ENCODE measurements around the gene KHDC4. TPM values are rescaled to one million over a fixed set of nuclear protein-coding genes. Genes with fewer than 3 reads are reported as not detected.

KHDC4 gene
- total RNA-seq, 1 donor from 2014 or later, result 34.8 TPM

GRCh38 chr1:155880251-155880650 is 54.0 kb downstream of the KHDC4 start:
- no peak for DNase-seq (ENCODE audit: extremely low read depth, low read depth, low spot score)

DNA sequence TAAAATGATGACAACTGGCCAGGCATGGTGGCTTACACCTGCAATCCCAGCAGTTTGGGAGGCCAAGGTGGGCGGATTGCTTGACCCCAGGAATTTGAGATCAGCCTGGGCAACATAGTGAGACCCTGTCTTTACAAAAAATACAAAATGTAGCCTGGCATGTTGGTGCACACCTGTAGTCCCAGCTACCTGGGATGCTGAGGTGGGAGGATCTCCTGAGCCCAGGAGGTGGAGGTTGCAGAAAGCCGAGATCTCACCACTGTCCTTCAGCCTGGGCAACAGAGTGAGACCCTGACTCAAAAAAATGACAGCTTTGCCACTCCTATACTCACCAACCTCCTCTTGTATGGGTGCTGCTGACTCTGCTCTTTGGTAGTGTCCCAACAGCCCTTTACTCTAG is 56.3 kb downstream of the KHDC4 start:
- DNase-seq (ENCODE audit: extremely low read depth, low read depth, low spot score), result no peak

- DNase-seq (ENCODE audit: extremely low read depth, low read depth, low spot score), result no peak
These were observed 60.4 kb downstream of the KHDC4 start for GRCh38 chr1:155873860-155874259.

DNA sequence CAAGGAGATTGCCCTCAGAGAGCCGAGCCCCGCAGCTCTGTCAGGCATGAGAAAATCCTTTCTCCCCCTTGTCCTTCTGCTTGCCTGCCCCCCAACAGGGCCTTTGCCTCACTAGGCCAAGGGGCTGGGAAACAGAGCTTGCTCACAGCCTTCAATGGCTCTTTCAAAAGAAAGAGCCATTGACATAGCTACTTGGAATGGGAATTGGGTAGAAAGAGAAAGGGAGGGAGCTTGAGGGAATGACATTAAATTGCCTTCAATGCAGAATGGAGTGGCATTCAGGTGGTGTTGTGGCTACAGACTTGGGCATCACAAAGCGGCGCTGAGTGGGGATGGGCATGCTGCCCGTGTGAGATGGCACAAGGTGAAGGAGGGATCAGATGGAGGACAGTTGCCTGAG is 61.7 kb downstream of the KHDC4 start:
- no peak for DNase-seq (ENCODE audit: extremely low read depth, low read depth, low spot score)

GRCh38 chr1:155871390-155871789 is 62.8 kb downstream of the KHDC4 start:
- no peak for DNase-seq (ENCODE audit: extremely low read depth, low read depth, low spot score)

DNA sequence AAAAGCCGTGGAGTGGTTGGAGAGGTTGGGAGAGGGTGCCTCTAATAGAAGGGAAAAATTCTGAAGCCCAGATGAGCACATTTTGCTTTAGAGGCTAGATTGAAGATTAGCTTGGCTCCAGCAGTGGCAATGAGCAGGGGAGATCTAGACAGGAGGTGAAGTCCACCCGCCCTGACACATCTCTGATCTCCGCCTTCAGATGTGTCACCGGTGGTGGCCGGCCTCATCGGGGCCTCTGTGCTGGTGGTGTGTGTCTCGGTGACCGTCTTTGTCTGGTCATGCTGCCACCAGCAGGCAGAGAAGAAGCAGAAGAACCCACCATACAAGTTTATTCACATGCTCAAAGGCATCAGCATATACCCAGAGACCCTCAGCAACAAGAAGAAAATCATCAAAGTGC is 66.4 kb downstream of the KHDC4 start:
- DNase-seq (ENCODE audit: extremely low read depth, low read depth, low spot score), result no peak

DNA sequence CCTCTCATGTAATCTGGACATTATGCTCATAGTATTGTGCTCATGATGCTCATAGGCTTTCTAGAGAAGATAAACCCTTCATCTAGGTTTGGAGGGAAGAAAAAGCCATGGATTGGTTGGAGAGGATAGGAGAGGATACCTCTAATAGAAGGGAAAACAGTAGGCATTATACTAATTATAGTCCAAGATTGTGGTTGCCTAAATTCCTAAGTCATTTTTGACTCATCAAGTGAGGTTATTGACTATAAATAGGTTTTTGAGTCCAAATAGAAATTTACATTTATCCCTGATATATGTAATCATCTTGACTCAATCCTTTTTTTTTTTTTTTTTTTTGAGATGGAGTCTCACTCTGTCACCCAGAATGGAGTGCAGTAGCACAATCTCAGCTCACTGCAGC is 69.8 kb downstream of the KHDC4 start:
- no peak for DNase-seq (ENCODE audit: extremely low read depth, low read depth, low spot score)

Other genes starting within 250 kb of the KHDC4 start
- 19.8 and 42.1 TPM in 2 replicates for gene YY1AP1, start 245.6 kb downstream of the KHDC4 start, total RNA-seq
- gene DAP3, start 245.3 kb downstream of the KHDC4 start, total RNA-seq, result 136 and 142 TPM in 2 replicates
- gene GON4L, start 77.2 kb downstream of the KHDC4 start, total RNA-seq, result 28.0 and 34.2 TPM in 2 replicates
- 31.2 and 34.4 TPM in 2 replicates for gene SYT11, start 74.8 kb downstream of the KHDC4 start, total RNA-seq
- 53.6 and 60.8 TPM in 2 replicates for gene RIT1, start 23.1 kb downstream of the KHDC4 start, total RNA-seq
- not detected in 2 replicates for gene RXFP4, start 7.2 kb upstream of the KHDC4 start, total RNA-seq
- 92.3 and 105 TPM in 2 replicates for gene ARHGEF2, start 44.1 kb upstream of the KHDC4 start, total RNA-seq
- 464 and 497 TPM in 2 replicates for gene SSR2, start 86.5 kb upstream of the KHDC4 start, total RNA-seq
- 31.0 and 34.0 TPM in 2 replicates for gene UBQLN4, start 119.4 kb upstream of the KHDC4 start, total RNA-seq
- 96.2 and 113 TPM in 2 replicates for gene LAMTOR2, start 120.4 kb upstream of the KHDC4 start, total RNA-seq
- not detected in 2 replicates for gene RAB25, start 126.7 kb upstream of the KHDC4 start, total RNA-seq
- gene MEX3A, start 148.1 kb upstream of the KHDC4 start, total RNA-seq, result 10.5 and 11.6 TPM in 2 replicates
- gene LMNA, start 180.3 kb upstream of the KHDC4 start, total RNA-seq, result 588 and 767 TPM in 2 replicates
- gene SEMA4A, start 219.2 kb upstream of the KHDC4 start, total RNA-seq, result 0.93 and 1.3 TPM in 2 replicates